Fibroblast of lung (primary cell): ENCODE measurements around the gene TOGARAM2. TPM values are rescaled to one million over a fixed set of nuclear protein-coding genes. Genes with fewer than 3 reads are reported as not detected.

Source experiments
- DNase-seq, 2 donors: peaks; one replicate each; pipeline versions ENCODE4 v3.0.0 to v3.0.0-alpha.2; 2010; ENCODE audit warnings: low read depth in 2 of 2
- H2AFZ ChIP-seq: 2 replicates; pipeline ENCODE4 v1.5.1; 2012; ENCODE audit warnings: low read length, control low read depth, inconsistent platforms
- H3K27ac ChIP-seq: 2 replicates; pipeline ENCODE4 v1.5.1; 2011; ENCODE audit warnings: low read length, control low read depth; ENCODE audit not compliant: insufficient read depth
- H3K27me3 ChIP-seq: 2 replicates; pipeline ENCODE4 v1.5.1; 2011; ENCODE audit warnings: mild to moderate bottlenecking, low read length; ENCODE audit not compliant: control insufficient read depth, insufficient read depth
- H3K36me3 ChIP-seq: 2 replicates; pipeline ENCODE4 v1.5.1; 2011; ENCODE audit warnings: low read length; ENCODE audit not compliant: control insufficient read depth, insufficient read depth
- H3K4me1 ChIP-seq: 2 replicates; pipeline ENCODE4 v1.5.1; 2011; ENCODE audit warnings: low read length; ENCODE audit not compliant: control insufficient read depth, insufficient read depth; ENCODE audit errors: extremely low read depth
- H3K4me2 ChIP-seq: 2 replicates; pipeline ENCODE4 v1.5.1; 2011; ENCODE audit warnings: low read length, control low read depth; ENCODE audit not compliant: insufficient read depth; ENCODE audit errors: extremely low read depth
- H3K4me3 ChIP-seq, 4 experiments: fragments of 200-600 bp in 1 of 4; sonication (generic) in 1 of 4; replicated peaks in 1 of 4; 2 replicates each; pipeline ENCODE4 v1.5.1; 2011 to 2016; ENCODE audit warnings: low read length in 4 of 4, low read depth in 3 of 4, mild to moderate bottlenecking in 3 of 4, control low read depth in 2 of 4, inconsistent platforms in 1 of 4, mixed read lengths in 1 of 4; ENCODE audit not compliant: insufficient read depth in 1 of 4; ENCODE audit errors: control extremely low read depth in 1 of 4
- H3K79me2 ChIP-seq: 2 replicates; pipeline ENCODE4 v1.5.1; 2012; ENCODE audit warnings: mild to moderate bottlenecking, low read length, inconsistent platforms; ENCODE audit not compliant: control insufficient read depth, insufficient read depth
- H3K9ac ChIP-seq: 2 replicates; pipeline ENCODE4 v1.5.1; 2011; ENCODE audit warnings: mild to moderate bottlenecking, low read length, control low read depth; ENCODE audit not compliant: insufficient read depth
- H3K9me3 ChIP-seq: 2 replicates; pipeline ENCODE4 v1.5.1; 2012; ENCODE audit warnings: low read depth, low read length; ENCODE audit not compliant: control insufficient read depth, insufficient read depth
- H4K20me1 ChIP-seq: 2 replicates; pipeline ENCODE4 v1.5.1; 2011; ENCODE audit warnings: low read length; ENCODE audit not compliant: control insufficient read depth, insufficient read depth; ENCODE audit errors: extremely low read depth
- CTCF ChIP-seq, 2 donors: IDR thresholded peaks in 1 of 2; conservative IDR thresholded peaks in 1 of 2; 1 replicate in 1 of 2; 2 replicates in 1 of 2; pipeline ENCODE4 v1.5.1; 2011 to 2012; ENCODE audit warnings: low read length in 2 of 2, control low read depth in 1 of 2, inconsistent platforms in 1 of 2, low read depth in 1 of 2, mild to moderate bottlenecking in 1 of 2
- EZH2 ChIP-seq: IDR thresholded peaks from 2 replicates; pipeline ENCODE4 v1.5.1; 2012; ENCODE audit warnings: low read length, control low read depth, mild to moderate bottlenecking; ENCODE audit errors: missing control alignments
- polyA plus RNA-seq, 2 donors: library from polyadenylated mRNA; depleted of rRNA in 1 of 2; stranded (reverse) in 1 of 2; unstranded in 1 of 2; fragments of >200 nt; gene quantifications; 2 replicates each; pipeline ENCODE4 v1.2.1, GENCODE V29; 2011 to 2012; ENCODE audit warnings: missing spikeins in 1 of 2
- total RNA-seq: library from RNA; depleted of rRNA; stranded (reverse); fragments of >200 nt; gene quantifications from 2 replicates; pipeline ENCODE4 v1.2.1, GENCODE V29; 2014

TOGARAM2 gene
- total and polyA plus RNA-seq, 2 donors (not counting 1 experiment from before 2014, with no cell fraction given): 0.15 to 0.33 TPM

- DNase-seq: no peak
- Histone ChIP-seq H2AFZ (no peak overlapping the region), H3K9me3 (no peaks in the 10 kb centered on the region)
Measured at GRCh38 chr2:29050591-29050990, 69.5 kb downstream of the TOGARAM2 start.

GRCh38 chr2:29051730-29052129, 70.6 kb downstream of the TOGARAM2 start:
- no peaks in the 10 kb centered on the region for H3K9me3 ChIP-seq
- H3K79me2 ChIP-seq: no peaks in the 10 kb centered on the region
- H3K27me3 ChIP-seq: no peaks in the 10 kb centered on the region
- DNase-seq: no peak
- H3K4me2 ChIP-seq: no peak overlapping the region
- H2AFZ ChIP-seq: no peak overlapping the region
- no peak for TF ChIP-seq CTCF (conservative IDR thresholded peaks at IDR 0.05 in 1 of 2, IDR thresholded peaks at IDR 0.05 in 1 of 2; ENCODE audit: low read depth in 1 of 2, low read length in 2 of 2)
- TF ChIP-seq EZH2: no peak
- no peak overlapping the region for H3K27ac ChIP-seq
- H3K36me3 ChIP-seq: no peaks in the 10 kb centered on the region
- H4K20me1 ChIP-seq: no peaks in the 10 kb centered on the region
- no peaks in the 10 kb centered on the region for H3K4me1 ChIP-seq
- H3K4me3 ChIP-seq: no peak overlapping the region
- H3K9ac ChIP-seq: no peak overlapping the region

More at GRCh38 chr2:29050591-29050990, 69.5 kb downstream of the TOGARAM2 start:
- Histone ChIP-seq H3K4me3 (no peak overlapping the region), H4K20me1 (no peaks in the 10 kb centered on the region), H3K27me3 (no peaks in the 10 kb centered on the region), H3K79me2 (no peaks in the 10 kb centered on the region), H3K27ac (no peak overlapping the region), H3K4me1 (no peaks in the 10 kb centered on the region), H3K4me2 (no peak overlapping the region), H3K36me3 (no peaks in the 10 kb centered on the region), H3K9ac (no peak overlapping the region)
- TF ChIP-seq CTCF (conservative IDR thresholded peaks at IDR 0.05 in 1 of 2, IDR thresholded peaks at IDR 0.05 in 1 of 2; ENCODE audit: low read depth in 1 of 2, low read length in 2 of 2) (no peak), EZH2 (no peak)

GRCh38 chr2:29052807-29053206, 71.7 kb downstream of the TOGARAM2 start:
- no peaks in the 10 kb centered on the region for H4K20me1 ChIP-seq
- DNase-seq: no peak
- TF ChIP-seq EZH2 (no peak), CTCF (conservative IDR thresholded peaks at IDR 0.05 in 1 of 2, IDR thresholded peaks at IDR 0.05 in 1 of 2; ENCODE audit: low read depth in 1 of 2, low read length in 2 of 2) (no peak)
- no peaks in the 10 kb centered on the region for H3K79me2 ChIP-seq
- no peak overlapping the region for H3K9ac ChIP-seq
- no peaks in the 10 kb centered on the region for H3K9me3 ChIP-seq
- H3K4me1 ChIP-seq: no peaks in the 10 kb centered on the region
- H3K27me3 ChIP-seq: peaks cover 2% of the 10 kb centered on the region
- H2AFZ ChIP-seq: no peak overlapping the region
- no peak overlapping the region for H3K27ac ChIP-seq
- H3K36me3 ChIP-seq: no peaks in the 10 kb centered on the region
- no peak overlapping the region for H3K4me3 ChIP-seq
- no peak overlapping the region for H3K4me2 ChIP-seq
